ENCODE measurements around the gene CCDC91. TPM values are rescaled to one million over a fixed set of nuclear protein-coding genes. Genes with fewer than 3 reads are reported as not detected.

CCDC91 gene
- total and polyA plus RNA-seq, 4 donors = 13.4 to 41.3 (median 23.3) TPM

DNA sequence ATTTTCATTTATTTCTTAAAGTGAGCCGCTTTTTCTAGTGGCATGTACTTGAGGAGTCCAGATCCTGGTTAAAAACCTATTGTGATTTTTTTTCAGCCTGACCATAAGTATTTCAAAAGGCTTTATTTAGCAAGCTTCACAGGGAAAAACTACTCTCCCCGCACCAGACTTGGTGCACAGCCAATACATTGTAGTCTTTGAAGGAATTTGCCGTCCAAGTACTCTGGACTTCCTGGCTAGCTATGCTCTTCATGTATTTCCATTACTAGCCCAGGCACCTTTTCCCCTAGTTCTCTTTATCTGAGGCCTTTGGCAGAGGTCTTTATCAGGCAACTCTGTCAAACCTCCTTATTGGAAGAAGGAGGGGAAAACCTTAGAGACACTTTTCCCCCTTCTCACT is 234.7 kb downstream of the CCDC91 start:
- no peak overlapping the region for H3K27ac ChIP-seq (ENCODE audit: low read depth in 1 of 2, low read length in 1 of 2)

DNA sequence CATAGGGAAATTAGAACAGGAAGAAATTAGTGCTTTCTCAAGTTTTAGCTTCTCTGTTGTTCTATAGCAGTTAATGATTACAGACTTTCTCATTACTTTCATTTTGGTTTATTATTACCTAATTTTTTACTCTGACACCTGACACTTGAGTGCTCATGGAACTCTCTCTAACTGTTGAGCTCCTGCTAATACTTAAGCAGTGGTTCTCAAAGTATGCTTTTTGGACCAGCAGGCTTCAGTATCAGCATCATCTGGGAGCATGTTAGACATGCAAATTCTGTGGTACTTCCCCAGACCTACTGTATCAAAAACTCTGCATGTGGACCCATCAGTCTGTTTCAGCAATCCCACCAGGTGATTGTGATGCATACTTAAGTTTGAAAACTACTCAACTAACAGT is 235.3 kb downstream of the CCDC91 start:
- H3K4me3 ChIP-seq = no peak overlapping the region
- ATAC-seq (ENCODE audit: insufficient read depth, low FRiP score) = no peak

More for the DNA sequence above, 234.7 kb downstream of the CCDC91 start:
- no peaks in the 10 kb centered on the region for H3K36me3 ChIP-seq (ENCODE audit: control insufficient read depth in 4 of 4, insufficient read depth in 4 of 4, low read length in 4 of 4)
- H3K27me3 ChIP-seq (ENCODE audit: control insufficient read depth in 3 of 3, insufficient read depth in 3 of 3, low read length in 2 of 3) = no peaks in the 10 kb centered on the region
- no peaks in the 10 kb centered on the region for H3K9me3 ChIP-seq (ENCODE audit: control insufficient read depth in 4 of 4, insufficient read depth in 3 of 4, low read length in 3 of 4)
- 47 to 71% methylated on average over 3 of the region's 3 CpGs for whole genome bisulfite sequencing, 2 donors
- TF ChIP-seq, protein P1, sequence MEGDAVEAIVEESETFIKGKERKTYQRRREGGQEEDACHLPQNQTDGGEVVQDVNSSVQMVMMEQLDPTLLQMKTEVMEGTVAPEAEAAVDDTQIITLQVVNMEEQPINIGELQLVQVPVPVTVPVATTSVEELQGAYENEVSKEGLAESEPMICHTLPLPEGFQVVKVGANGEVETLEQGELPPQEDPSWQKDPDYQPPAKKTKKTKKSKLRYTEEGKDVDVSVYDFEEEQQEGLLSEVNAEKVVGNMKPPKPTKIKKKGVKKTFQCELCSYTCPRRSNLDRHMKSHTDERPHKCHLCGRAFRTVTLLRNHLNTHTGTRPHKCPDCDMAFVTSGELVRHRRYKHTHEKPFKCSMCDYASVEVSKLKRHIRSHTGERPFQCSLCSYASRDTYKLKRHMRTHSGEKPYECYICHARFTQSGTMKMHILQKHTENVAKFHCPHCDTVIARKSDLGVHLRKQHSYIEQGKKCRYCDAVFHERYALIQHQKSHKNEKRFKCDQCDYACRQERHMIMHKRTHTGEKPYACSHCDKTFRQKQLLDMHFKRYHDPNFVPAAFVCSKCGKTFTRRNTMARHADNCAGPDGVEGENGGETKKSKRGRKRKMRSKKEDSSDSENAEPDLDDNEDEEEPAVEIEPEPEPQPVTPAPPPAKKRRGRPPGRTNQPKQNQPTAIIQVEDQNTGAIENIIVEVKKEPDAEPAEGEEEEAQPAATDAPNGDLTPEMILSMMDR (IDR thresholded peaks at IDR 0.05; ENCODE audit: control extremely low read depth, extremely low read depth) = no peak
- ATAC-seq (ENCODE audit: insufficient read depth, low FRiP score) (no peak), DNase-seq (peak; percentile 55 to 70 (median 66))
- H3K9ac ChIP-seq (ENCODE audit: insufficient read depth in 1 of 2, low read length in 2 of 2) = no peak overlapping the region
- peaks cover 0 to 5% (median 2%) of the 10 kb centered on the region in 5 donors for H3K4me1 ChIP-seq (ENCODE audit: control insufficient read depth in 5 of 5, insufficient read depth in 5 of 5, low read length in 5 of 5)
- H3K4me3 ChIP-seq = no peak overlapping the region

DNA sequence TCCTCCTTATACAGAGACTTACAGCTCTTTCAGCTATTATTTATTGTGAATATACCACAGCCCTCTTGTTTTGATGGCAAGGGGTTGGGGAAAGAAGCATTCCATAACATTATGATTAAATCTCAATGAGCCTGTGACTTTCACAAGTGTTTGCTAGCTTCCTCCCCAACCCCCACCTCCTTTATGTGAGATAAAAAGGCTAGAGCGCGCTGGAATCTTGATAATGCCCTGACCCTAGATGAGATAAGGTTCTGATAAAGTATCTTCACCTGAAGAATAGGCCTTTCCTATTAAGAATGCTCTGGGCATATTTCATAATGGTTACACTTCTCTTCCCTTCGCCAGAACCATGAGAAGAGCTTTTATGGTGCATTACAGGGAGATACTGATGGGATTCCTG is 236.8 kb downstream of the CCDC91 start:
- no peak overlapping the region for H3K4me3 ChIP-seq
- peaks cover 0 to 5% (median 2%) of the 10 kb centered on the region in 5 donors for H3K4me1 ChIP-seq (ENCODE audit: control insufficient read depth in 5 of 5, insufficient read depth in 5 of 5, low read length in 5 of 5)
- H3K27me3 ChIP-seq (ENCODE audit: control insufficient read depth in 3 of 3, insufficient read depth in 3 of 3, low read length in 2 of 3) = no peaks in the 10 kb centered on the region
- ATAC-seq (ENCODE audit: insufficient read depth, low FRiP score) (no peak), DNase-seq (no peak)
- H3K27ac ChIP-seq (ENCODE audit: low read depth in 1 of 2, low read length in 1 of 2) = no peak overlapping the region
- 94 to 96% methylated on average over 3 of the region's 3 CpGs for WGBS, 2 donors
- TF ChIP-seq, protein P1 (IDR thresholded peaks at IDR 0.05; ENCODE audit: control extremely low read depth, extremely low read depth) = no peak
- no peaks in the 10 kb centered on the region for H3K9me3 ChIP-seq (ENCODE audit: control insufficient read depth in 4 of 4, insufficient read depth in 3 of 4, low read length in 3 of 4)
- no peaks in the 10 kb centered on the region for H3K36me3 ChIP-seq (ENCODE audit: control insufficient read depth in 4 of 4, insufficient read depth in 4 of 4, low read length in 4 of 4)
- no peak overlapping the region for H3K9ac ChIP-seq (ENCODE audit: insufficient read depth in 1 of 2, low read length in 2 of 2)

More for the DNA sequence above, 235.3 kb downstream of the CCDC91 start:
- Histone ChIP-seq H3K27me3 (ENCODE audit: control insufficient read depth in 3 of 3, insufficient read depth in 3 of 3, low read length in 2 of 3) (no peaks in the 10 kb centered on the region), H3K9ac (ENCODE audit: insufficient read depth in 1 of 2, low read length in 2 of 2) (no peak overlapping the region), H3K4me1 (ENCODE audit: control insufficient read depth in 5 of 5, insufficient read depth in 5 of 5, low read length in 5 of 5) (peaks cover 0 to 5% (median 2%) of the 10 kb centered on the region in 5 donors), H3K36me3 (ENCODE audit: control insufficient read depth in 4 of 4, insufficient read depth in 4 of 4, low read length in 4 of 4) (no peaks in the 10 kb centered on the region), H3K27ac (ENCODE audit: low read depth in 1 of 2, low read length in 1 of 2) (no peak overlapping the region), H3K9me3 (ENCODE audit: control insufficient read depth in 4 of 4, insufficient read depth in 3 of 4, low read length in 3 of 4) (no peaks in the 10 kb centered on the region)
- TF ChIP-seq, protein P1 (IDR thresholded peaks at IDR 0.05; ENCODE audit: control extremely low read depth, extremely low read depth) = no peak
- DNase-seq = no peak

DNA sequence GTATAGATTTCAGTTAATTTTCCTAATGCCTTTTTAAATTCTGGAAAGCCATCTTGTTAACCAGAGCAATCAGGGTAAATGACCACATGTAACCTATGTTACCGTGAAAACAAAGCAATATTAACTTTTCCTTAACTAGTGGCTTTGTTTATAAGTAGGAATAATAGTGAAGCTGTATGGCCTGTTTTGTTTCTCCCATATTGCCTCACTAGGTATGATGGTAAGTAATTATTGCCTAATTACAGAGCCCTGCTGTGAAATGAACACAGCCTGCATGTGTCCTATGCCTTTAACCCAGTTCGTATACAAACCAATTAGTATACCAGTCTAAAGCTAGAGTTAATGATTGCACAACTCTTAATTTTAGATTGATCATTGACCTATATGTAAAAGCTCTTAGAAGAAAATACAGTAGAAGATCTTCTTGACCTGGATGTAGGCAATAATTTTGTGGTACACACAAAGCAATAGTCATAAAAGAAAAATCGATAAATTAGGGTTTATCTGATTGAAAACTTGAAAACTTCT is 249.9 kb downstream of the CCDC91 start:
- no peaks in the 10 kb centered on the region for H3K27me3 ChIP-seq (ENCODE audit: control insufficient read depth in 3 of 3, insufficient read depth in 3 of 3, low read length in 2 of 3)
- TF ChIP-seq, protein P1 (IDR thresholded peaks at IDR 0.05; ENCODE audit: control extremely low read depth, extremely low read depth) = no peak
- no peak overlapping the region for H3K4me3 ChIP-seq
- no peak overlapping the region for H3K27ac ChIP-seq (ENCODE audit: low read depth in 1 of 2, low read length in 1 of 2)
- no peak for DNase-seq
- no peak for ATAC-seq (ENCODE audit: insufficient read depth, low FRiP score)
- no peaks in the 10 kb centered on the region for H3K9me3 ChIP-seq (ENCODE audit: control insufficient read depth in 4 of 4, insufficient read depth in 3 of 4, low read length in 3 of 4)
- H3K9ac ChIP-seq (ENCODE audit: insufficient read depth in 1 of 2, low read length in 2 of 2) = no peak overlapping the region
- peaks cover 0 to 3% (median 0%) of the 10 kb centered on the region in 5 donors for H3K4me1 ChIP-seq (ENCODE audit: control insufficient read depth in 5 of 5, insufficient read depth in 5 of 5, low read length in 5 of 5)
- WGBS, 2 donors = 81 to 93% methylated on average over 3 of the region's 3 CpGs
- no peaks in the 10 kb centered on the region for H3K36me3 ChIP-seq (ENCODE audit: control insufficient read depth in 4 of 4, insufficient read depth in 4 of 4, low read length in 4 of 4)
